Stimulated activated CD4-positive, alpha-beta T cell treated with anti-CD3 and anti-CD28 coated beads, Interleukin-12 subunit alpha, Interleukin-12 subunit beta, amount 100 ng/mL, for 4 hours (primary cell): ENCODE results near the gene TMEM30A.
A peak's percentile ranks its signal among the peaks of the same experiment; 100 is the strongest.

Experiments
- DNase-seq: peaks from one replicate; pipeline ENCODE4 v3.0.0-alpha.2; 2020

TMEM30A gene

GRCh38 chr6:75291331-75291730 lies 6.7 kb upstream of the TMEM30A start:
- no peak for DNase-seq

DNA sequence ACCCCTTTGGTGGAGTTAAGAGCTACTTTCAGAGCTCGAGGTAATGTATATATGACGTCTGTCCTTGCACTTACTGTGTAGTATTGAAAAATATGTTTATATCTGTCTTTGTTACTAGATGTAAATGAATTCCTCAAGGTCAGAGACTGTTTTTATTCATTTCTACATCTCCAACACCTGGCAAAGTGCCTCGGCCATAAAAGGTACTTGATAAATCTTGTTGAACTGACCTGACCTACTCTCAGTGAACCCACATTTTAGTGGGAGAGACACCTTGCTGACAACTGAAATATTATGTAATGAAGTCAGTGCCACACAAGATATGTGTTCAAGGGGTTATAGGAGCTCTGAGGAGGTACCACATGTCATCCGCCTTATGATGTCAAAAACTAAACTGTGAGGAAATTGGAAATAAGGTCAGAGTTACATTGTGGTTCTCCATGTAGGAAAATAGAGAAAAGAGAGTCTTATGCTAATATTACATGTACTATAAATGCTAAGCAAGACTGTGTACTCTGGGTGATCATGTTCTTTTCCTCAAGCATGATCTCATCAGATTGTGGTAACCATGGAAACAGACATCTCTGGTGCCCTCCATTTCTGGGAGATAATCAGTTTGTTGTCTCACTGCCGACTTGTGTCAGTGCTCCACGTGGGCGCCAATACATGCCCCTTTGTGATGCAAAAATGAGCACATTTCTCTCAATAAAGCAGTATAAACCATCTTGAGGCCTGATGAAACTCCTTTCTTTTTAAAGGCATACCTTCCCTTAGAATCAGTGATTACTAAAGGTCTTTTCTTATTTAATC lies 5.7 kb upstream of the TMEM30A start:
- DNase-seq: no peak

DNA sequence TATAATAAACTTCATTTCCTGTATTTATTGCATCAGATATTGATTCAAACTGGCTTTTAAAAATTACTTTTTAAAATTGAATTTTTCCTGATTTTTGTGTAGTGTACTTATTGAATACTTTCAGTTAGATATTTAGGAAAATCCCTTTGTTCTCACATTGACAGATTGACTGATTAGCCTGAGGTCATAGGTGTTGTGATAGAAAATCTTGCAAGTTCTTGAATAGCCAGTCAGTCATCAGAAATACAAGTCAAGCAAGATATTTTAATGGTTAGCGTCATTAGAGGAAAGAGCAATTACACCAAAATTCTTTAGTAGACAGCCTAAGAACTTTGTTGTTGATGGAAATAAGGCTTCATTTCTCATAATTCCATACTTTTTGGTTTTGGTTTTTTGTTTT lies 3.4 kb upstream of the TMEM30A start:
- DNase-seq: no peak

- no peak for DNase-seq
Measured at GRCh38 chr6:75287424-75287823, 2.8 kb upstream of the TMEM30A start.

DNA sequence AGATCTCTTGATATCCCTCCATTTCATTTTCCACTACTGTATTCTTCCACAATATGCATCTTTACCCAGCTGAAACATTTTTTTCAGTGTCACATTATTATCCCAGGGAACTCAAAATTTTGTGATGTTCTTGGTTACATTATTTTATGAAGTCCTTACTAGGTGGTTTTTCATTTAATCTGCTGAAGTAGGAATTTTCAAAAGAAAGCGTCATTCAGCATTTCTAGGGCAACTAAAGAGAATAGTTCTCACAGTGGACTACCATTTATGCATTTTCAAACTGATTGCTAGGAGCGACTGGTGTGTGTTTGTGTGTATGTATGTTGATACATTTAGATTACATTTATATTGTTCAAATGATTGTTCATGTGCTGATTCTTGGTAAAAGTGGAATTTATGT lies 2.4 kb upstream of the TMEM30A start:
- no peak for DNase-seq

- no peak for DNase-seq
Measured at GRCh38 chr6:75285283-75285639, 669 bp upstream of the TMEM30A start.

DNA sequence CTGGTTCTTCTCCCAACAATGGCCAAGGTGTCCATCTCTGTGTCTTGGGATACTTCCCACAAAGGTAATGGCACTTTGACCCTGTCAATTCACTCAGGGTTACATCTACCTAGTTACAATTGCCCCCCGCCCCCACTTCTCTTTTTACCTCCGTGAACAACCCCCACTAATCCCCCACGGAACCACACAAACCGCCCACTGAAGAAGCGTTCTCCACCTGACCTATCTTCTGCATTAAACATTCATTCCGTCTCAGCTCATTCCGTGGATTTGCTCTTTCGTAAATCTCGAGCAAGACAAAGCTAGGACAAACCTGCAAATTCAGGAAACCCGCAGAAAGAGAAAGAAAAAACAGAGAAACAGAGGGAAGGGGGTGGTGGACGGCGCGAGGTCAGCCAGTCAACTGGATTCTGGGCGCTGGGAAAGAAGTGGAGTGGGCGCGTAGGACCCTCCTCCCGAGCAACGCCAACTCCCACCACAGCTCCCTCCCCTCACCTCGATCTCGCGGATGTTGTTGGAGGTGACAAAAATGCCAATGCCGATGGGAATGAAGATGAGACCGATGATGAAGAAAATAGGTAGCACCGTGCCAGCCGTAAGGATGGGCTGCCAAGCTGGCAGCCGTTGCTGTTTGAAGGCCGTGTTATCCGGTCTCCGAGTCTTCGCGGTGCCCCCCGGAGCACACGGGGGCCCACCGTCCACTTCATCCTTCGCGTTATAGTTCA lies 523 bp downstream of the TMEM30A start:
- peak; percentile 7 for DNase-seq

- no peak for DNase-seq
Measured at GRCh38 chr6:75282706-75283105, 1.9 kb downstream of the TMEM30A start.

DNA sequence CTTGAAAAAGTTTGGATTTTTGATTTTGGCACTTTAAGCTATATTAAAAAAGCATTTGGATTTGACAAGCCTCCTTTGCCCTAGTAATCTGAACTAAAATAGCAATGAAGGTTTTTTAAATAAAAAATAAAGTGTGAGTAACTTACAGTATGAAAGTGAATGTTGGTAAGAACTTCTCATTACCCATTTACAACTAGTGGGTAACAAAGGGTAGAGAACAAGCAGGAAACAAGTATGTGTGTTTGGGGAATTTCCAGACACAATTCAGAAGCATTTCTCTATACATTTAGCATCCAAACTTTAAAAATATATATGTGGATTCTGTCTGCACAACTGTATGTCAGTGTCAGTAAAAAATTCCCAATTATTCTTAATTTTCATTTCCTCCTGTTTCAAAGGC lies 2.9 kb downstream of the TMEM30A start:
- DNase-seq: no peak

DNA sequence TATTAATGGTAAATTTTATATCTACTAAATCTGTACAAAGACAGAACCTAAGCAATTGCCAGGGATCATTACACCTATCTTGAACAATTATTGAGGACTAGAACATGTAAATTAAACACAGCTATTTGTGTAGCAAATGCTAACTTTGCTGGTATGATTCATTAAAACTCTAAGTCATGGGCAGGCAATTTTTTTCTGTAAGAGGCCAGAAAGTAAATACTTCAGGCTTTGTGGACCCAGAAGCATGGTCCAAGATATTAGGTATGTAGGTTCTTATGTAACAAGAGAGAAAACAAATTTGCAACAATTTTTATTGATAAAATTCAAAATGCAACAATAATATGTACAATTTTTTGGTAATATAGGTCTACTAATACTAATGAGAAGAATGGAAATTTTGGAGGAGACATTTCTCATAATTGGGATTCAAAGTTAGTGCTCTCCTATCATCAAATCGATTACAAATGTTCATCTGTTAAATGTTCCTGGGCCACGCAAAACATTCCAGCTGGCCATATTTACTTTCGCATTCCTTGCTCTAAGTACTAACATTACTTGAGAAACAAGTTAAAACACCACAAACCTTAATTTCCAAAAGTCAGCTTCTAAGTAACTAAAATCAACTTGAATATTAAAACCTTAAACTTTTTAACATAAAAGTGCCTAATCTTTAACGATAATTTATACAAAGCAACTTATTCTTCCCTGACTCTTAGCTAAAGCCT lies 4.3 kb downstream of the TMEM30A start:
- DNase-seq: no peak

DNA sequence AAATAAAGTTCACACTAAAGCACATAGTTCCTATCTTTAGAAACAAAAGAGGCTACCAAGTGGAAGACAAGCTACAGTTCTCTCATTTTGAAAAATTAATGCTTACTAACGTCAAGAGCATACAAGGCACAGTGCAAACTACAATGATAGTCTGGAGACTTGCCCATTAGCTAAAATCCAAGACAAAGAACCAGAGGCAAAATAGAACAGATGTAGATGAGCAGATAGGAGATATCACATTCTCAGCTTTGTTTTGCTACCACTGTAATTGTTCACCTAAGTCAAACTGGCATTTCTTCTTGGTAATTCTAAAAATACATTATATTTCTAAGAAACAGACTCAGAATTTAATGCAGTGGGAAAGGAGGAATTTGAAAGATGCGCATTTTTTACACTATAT lies 5.2 kb downstream of the TMEM30A start:
- no peak for DNase-seq

GRCh38 chr6:75278474-75279077 lies 6.0 kb downstream of the TMEM30A start:
- no peak for DNase-seq

GRCh38 chr6:75275067-75275466 lies 9.5 kb downstream of the TMEM30A start:
- no peak for DNase-seq

DNA sequence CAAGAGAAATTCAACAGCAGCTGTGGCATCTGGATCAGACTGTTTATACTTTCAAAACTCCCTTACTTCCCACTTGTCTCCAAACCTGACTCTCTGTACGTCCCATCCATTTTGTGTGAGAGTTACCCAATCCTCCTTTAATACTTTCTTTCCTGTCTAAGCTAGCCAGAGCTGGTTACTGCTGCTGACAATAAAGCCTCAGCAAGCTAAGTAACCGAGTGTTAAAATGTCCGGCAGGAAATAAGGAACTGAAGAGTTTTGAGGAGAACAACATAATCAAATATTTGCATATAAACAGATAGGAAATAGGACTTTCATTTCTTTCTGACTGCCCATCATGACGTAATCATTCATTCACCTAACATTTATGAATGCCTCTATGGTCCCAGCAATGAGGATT lies 11.6 kb downstream of the TMEM30A start:
- no peak for DNase-seq

DNA sequence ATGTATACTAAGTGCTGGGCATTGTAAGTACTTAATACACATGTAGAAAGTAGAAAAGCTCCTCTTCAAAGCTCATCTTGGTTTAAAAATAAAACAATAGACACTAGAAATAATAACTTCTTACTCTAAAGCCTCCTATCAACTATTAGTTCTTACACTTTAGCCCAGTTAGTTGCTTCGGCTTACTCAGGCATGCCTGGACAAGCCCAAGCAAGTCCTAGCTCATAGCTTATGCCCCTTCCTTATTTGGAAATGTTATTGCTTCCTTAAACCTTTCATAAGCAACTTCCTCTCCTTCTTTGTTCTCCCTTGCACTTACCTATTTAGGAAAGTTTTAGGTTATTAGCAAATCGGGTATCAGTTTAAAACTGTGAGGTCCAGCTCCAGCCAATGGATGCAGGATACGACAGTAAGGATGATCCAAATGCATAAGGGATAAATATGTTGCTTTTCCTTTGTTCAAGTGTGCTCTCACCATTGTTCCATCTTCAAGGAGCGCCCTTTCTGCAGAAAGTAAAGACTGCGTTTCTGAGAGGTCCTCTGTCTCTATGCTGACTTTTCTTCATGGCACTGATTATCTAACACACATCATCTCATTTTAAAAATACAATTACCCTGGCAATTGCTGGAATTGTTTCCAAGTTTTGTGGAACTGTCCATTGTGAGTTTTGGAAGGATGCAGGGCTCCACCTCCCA lies 12.3 kb downstream of the TMEM30A start:
- no peak for DNase-seq

DNA sequence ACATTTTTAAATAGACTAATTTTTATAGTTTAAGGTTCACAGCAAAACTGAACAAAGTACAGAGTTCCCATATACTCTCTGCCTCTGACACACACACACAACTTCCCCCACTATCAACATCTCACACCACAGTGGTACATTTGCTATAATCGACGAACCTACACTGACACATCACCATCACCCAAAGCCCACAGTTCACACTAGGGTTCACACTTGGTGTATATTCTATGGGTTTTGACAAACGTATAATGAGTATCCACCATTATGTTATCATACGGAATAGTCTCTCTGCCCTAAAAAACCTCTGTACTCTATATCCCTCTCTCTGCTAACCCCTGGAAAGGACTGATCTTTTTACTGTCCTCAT lies 15.6 kb downstream of the TMEM30A start:
- no peak for DNase-seq

DNA sequence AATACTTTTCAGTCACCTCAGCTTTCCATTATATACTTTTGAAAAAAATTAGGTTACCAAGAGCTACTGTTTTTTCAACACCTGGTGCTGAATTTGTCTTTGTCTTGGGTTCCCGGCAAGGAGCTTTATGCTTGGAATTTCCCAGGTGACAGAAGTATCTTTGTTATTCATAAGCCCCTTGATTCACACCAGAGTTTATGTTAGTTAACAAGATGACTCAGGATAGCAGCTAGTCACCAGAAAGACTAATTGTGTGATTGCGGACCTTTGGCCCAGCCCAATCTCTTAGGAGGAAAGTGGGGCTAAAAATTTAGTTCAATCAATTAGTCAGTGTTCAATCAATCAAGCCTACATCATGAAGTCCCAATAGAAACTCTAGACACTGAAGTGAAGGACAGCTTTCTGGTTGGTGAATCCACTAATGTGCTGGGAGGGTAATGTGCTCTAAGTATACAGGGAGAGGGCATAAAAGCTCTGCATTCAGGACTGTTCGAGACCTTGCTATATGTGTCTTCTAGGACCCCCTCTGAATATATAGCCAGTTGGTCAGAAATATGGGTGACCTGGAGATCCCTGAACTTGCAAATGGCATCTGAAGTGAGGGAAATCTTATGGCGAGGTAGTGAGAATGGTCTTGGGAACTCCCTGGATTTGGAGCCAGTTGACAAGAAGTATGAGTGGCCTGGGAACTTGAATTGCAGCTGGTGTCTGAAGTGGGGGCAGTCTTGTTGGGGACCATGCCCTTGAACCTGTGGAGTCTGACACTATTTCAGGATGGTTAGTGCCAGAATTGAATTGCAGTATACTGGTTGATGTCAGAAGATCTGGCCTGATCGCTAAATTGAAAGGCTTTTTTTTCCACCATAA lies 16.2 kb downstream of the TMEM30A start:
- no peak for DNase-seq

DNA sequence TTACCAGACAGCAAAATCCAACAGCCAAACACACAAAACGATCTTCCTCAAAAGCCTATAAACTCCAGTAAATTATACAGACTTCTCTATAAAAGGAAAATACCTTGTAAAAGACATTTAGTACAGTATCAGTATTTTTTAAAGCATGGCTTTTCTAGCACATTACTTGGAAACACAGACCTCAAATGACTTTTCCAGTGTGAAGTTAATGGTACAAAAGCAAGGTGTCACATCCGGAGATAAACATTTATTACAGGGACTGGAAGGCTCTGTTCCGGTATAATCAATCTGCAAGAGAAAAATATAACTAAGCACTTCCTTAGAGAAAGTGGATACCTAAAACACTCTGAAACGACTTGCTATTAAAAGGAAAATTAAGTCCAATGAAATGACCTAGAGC lies 17.1 kb downstream of the TMEM30A start:
- DNase-seq: no peak

- DNase-seq: no peak
Measured at GRCh38 chr6:75266716-75267291, 17.8 kb downstream of the TMEM30A start.

GRCh38 chr6:75263401-75263750 lies 21.2 kb downstream of the TMEM30A start:
- no peak for DNase-seq

- DNase-seq: no peak
Measured at GRCh38 chr6:75262716-75263400, 21.7 kb downstream of the TMEM30A start.
